PC-3 (cell line): ENCODE results near the gene PACRGL.

ENCODE experiments used
- EZH2phosphoT487 ChIP-seq: fragments of 300-600 bp; sonication (generic); IDR thresholded peaks from 2 replicates; pipeline ENCODE4 v1.6.1; 2018; ENCODE audit warnings: mild to moderate bottlenecking, antibody characterized with exemption, low read length, borderline replicate concordance
- TF ChIP-seq, protein P1 (sequence below): fragments of 300-600 bp; sonication (generic); conservative IDR thresholded peaks from 2 replicates; pipeline ENCODE4 v1.5.1; 2017; ENCODE audit warnings: antibody characterized with exemption, low read depth, mild to moderate bottlenecking, low read length

DNA sequence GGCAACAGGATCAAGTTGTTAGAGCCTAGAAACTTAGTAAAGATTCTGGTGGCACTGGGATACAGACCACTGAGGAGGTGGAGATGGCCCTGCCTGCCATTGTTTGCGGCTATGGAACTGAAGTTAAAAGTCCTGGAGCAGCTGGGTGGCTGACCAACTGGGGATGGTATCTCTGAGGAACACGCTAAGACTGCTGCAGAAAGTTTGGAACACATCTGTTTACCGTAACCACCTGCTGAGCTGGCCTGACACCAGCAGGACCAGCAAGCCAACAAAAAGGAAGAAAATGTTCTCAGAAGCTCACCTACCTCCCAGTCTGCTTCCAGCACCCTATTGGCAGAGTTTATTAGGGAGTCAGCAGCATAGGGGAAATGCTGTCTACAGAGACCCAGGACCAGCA lies 17.4 kb upstream of the PACRGL start:
- TF ChIP-seq, protein P1, sequence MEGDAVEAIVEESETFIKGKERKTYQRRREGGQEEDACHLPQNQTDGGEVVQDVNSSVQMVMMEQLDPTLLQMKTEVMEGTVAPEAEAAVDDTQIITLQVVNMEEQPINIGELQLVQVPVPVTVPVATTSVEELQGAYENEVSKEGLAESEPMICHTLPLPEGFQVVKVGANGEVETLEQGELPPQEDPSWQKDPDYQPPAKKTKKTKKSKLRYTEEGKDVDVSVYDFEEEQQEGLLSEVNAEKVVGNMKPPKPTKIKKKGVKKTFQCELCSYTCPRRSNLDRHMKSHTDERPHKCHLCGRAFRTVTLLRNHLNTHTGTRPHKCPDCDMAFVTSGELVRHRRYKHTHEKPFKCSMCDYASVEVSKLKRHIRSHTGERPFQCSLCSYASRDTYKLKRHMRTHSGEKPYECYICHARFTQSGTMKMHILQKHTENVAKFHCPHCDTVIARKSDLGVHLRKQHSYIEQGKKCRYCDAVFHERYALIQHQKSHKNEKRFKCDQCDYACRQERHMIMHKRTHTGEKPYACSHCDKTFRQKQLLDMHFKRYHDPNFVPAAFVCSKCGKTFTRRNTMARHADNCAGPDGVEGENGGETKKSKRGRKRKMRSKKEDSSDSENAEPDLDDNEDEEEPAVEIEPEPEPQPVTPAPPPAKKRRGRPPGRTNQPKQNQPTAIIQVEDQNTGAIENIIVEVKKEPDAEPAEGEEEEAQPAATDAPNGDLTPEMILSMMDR, result no peak
- TF ChIP-seq EZH2phosphoT487, result no peak
